IMR-90 (cell line): ENCODE measurements around the gene MIXL1.

Experiments used
- BHLHE40 ChIP-seq: fragments of 150-350 bp; IDR thresholded peaks from 2 replicates; pipeline ENCODE4 v1.6.1; 2016; ENCODE audit warnings: mild to moderate bottlenecking, low read depth, low read length
- CHD1 ChIP-seq: IDR thresholded peaks from 2 replicates; pipeline ENCODE4 v1.6.1; 2012; ENCODE audit warnings: low read depth, low read length, improper control_type of control experiment
- CTCF ChIP-seq: conservative IDR thresholded peaks from 2 replicates; pipeline ENCODE4 v1.5.1; 2012; ENCODE audit warnings: mild to moderate bottlenecking, low read depth, low read length, improper control_type of control experiment
- FOS ChIP-seq: fragments of 150-350 bp; IDR thresholded peaks from 2 replicates; pipeline ENCODE4 v1.6.1; 2016; ENCODE audit warnings: low read depth, low read length
- MAFK ChIP-seq: IDR thresholded peaks from 2 replicates; pipeline ENCODE4 v1.6.1; 2012; ENCODE audit warnings: low read depth, low read length, improper control_type of control experiment
- MAZ ChIP-seq: IDR thresholded peaks from 2 replicates; pipeline ENCODE4 v1.6.1; 2012; ENCODE audit warnings: low read depth, mild to moderate bottlenecking, low read length, improper control_type of control experiment, moderate library complexity, borderline replicate concordance
- POLR2A ChIP-seq: IDR thresholded peaks from 2 replicates; pipeline ENCODE4 v1.6.1; 2012; ENCODE audit warnings: mild to moderate bottlenecking, low read depth, low read length
- RAD21 ChIP-seq: IDR thresholded peaks from 2 replicates; pipeline ENCODE4 v1.6.1; 2012; ENCODE audit warnings: low read length, improper control_type of control experiment
- RCOR1 ChIP-seq: IDR thresholded peaks from 2 replicates; pipeline ENCODE4 v1.6.1; 2012; ENCODE audit warnings: mild to moderate bottlenecking, low read length, improper control_type of control experiment; ENCODE audit not compliant: insufficient replicate concordance
- RFX5 ChIP-seq: IDR thresholded peaks from 2 replicates; pipeline ENCODE4 v1.8.0; 2012; ENCODE audit warnings: low read depth, mild to moderate bottlenecking, low read length, moderate library complexity
- USF2 ChIP-seq: fragments of 150-350 bp; IDR thresholded peaks from 2 replicates; pipeline ENCODE4 v1.6.1; 2017; ENCODE audit warnings: mild to moderate bottlenecking, antibody characterized with exemption, low read length, low read depth

- TF ChIP-seq CTCF (no peak), POLR2A (no peak), USF2 (no peak), MAFK (no peak), MAZ (no peak), RFX5 (no peak), RCOR1 (no peak), RAD21 (no peak), FOS (no peak), BHLHE40 (no peak), CHD1 (no peak)
Measured at GRCh38 chr1:226203240-226203639, 20.2 kb upstream of the MIXL1 start.
